ENCODE data around the gene SMIM43. TPM values are rescaled to one million over a fixed set of nuclear protein-coding genes. Genes with fewer than 3 reads are reported as not detected.

Gene SMIM43
- total and polyA plus RNA-seq, 2 of the 8 experiments (the other 6 are each of a cell fraction or from before 2014, with no cell fraction given) = 0.50 to 0.94 TPM

DNA sequence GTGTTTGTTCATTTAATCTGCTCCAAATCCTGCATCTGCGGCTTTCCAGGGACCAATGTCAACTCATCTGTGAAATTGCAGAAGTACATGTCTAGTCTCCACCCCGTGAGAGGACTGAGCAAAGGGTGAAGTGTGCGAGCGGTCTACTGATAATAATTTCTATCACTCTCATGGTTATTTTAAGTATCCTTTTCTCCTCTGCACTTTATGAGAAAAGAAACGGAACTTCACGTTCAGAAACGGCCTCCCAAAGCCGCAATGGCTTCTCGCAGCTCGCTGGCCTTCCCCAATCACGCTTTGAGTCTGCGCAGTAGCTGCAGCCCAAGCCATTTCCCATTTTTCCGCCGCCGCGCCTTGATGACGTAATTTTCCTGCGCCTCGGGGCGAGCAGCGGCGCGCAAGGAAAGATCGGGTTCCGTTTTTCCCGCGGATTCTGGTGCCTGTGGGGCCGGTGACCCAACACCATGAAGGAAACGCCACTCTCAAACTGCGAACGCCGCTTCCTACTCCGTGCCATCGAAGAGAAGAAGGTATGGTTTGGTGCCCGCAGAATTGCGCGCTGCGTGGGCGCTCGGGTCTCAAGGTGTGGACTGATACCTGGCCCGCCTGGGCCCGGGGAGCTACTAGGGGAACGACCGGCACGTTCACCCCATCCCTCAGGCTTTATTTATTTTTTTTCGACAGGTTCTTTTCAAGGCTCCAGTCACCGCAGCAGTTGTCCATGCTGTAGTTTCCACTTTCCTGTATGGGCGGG lies 36.2 kb upstream of the SMIM43 start, which contains the start of gene EXOSC9 (continued):
- TF ChIP-seq, protein P1, sequence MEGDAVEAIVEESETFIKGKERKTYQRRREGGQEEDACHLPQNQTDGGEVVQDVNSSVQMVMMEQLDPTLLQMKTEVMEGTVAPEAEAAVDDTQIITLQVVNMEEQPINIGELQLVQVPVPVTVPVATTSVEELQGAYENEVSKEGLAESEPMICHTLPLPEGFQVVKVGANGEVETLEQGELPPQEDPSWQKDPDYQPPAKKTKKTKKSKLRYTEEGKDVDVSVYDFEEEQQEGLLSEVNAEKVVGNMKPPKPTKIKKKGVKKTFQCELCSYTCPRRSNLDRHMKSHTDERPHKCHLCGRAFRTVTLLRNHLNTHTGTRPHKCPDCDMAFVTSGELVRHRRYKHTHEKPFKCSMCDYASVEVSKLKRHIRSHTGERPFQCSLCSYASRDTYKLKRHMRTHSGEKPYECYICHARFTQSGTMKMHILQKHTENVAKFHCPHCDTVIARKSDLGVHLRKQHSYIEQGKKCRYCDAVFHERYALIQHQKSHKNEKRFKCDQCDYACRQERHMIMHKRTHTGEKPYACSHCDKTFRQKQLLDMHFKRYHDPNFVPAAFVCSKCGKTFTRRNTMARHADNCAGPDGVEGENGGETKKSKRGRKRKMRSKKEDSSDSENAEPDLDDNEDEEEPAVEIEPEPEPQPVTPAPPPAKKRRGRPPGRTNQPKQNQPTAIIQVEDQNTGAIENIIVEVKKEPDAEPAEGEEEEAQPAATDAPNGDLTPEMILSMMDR (IDR thresholded peaks at IDR 0.05; ENCODE audit: control extremely low read depth in 1 of 3, insufficient read depth in 1 of 3, low read depth in 1 of 3, low read length in 3 of 3) = no peak
- TF ChIP-seq, protein P2, sequence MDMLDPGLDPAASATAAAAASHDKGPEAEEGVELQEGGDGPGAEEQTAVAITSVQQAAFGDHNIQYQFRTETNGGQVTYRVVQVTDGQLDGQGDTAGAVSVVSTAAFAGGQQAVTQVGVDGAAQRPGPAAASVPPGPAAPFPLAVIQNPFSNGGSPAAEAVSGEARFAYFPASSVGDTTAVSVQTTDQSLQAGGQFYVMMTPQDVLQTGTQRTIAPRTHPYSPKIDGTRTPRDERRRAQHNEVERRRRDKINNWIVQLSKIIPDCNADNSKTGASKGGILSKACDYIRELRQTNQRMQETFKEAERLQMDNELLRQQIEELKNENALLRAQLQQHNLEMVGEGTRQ (IDR thresholded peaks at IDR 0.05; ENCODE audit: low read length) = no peak
- TF ChIP-seq SIN3A (conservative IDR thresholded peaks at IDR 0.05 in 1 of 2, IDR thresholded peaks at IDR 0.05 in 1 of 2; ENCODE audit: low read depth in 1 of 2, low read length in 2 of 2) (peak in 1 of 2 experiments; percentile 43; a peak in 1 of 4 replicates), KDM5A (IDR thresholded peaks at IDR 0.05; ENCODE audit: low read length) (peak; percentile 86), ASH2L (IDR thresholded peaks at IDR 0.05; ENCODE audit: low read length) (peak; percentile 98), EZH2 (IDR thresholded peaks at IDR 0.05; ENCODE audit: low read depth, low read length, severe bottlenecking) (no peak), SUZ12 (IDR thresholded peaks at IDR 0.05; ENCODE audit: low read length) (no peak), SAP30 (IDR thresholded peaks at IDR 0.05; ENCODE audit: insufficient read depth, insufficient replicate concordance, low read length) (no peak), CBX5 (IDR thresholded peaks at IDR 0.05; ENCODE audit: low read depth, low read length) (no peak), BCL11A (IDR thresholded peaks at IDR 0.05; ENCODE audit: low read depth in 2 of 2, low read length in 2 of 2) (no peak), SIRT6 (IDR thresholded peaks at IDR 0.05; ENCODE audit: low read length) (no peak), JUND (IDR thresholded peaks at IDR 0.05; ENCODE audit: low read length) (peak; percentile 82), PHF8 (conservative IDR thresholded peaks at IDR 0.05; ENCODE audit: low read depth, low read length) (peak; percentile 88), RAD21 (IDR thresholded peaks at IDR 0.05 in 1 of 2, conservative IDR thresholded peaks at IDR 0.05 in 1 of 2; ENCODE audit: low read depth in 2 of 2, low read length in 2 of 2) (no peak), HDAC6 (IDR thresholded peaks at IDR 0.05; ENCODE audit: low read depth, low read length) (no peak), CEBPB (IDR thresholded peaks at IDR 0.05; ENCODE audit: low read depth, low read length) (peak; percentile 73), CBX8 (IDR thresholded peaks at IDR 0.05; ENCODE audit: borderline replicate concordance, low read depth, low read length) (no peak)
- TF ChIP-seq, protein P3, sequence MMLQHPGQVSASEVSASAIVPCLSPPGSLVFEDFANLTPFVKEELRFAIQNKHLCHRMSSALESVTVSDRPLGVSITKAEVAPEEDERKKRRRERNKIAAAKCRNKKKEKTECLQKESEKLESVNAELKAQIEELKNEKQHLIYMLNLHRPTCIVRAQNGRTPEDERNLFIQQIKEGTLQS (IDR thresholded peaks at IDR 0.05; ENCODE audit: insufficient read depth, low read depth, low read length) = peak; percentile 90

Data from H1 (cell line).